ENCODE data around the gene PLVAP.

- TF ChIP-seq POLR2A (IDR thresholded peaks at IDR 0.05) = no peak
- no peak for TF ChIP-seq CTCF (IDR thresholded peaks at IDR 0.05)
Measured at GRCh38 chr19:17325133-17325532, 52.0 kb downstream of the PLVAP start.
